IPS-20b (cell line): ENCODE data around the gene RIMS1.
"Not testable (repeated sequence)": the region's sequence is repeated elsewhere in the genome, so short reads cannot be mapped to it uniquely, and the experiment has no call there.

Experiments used
- H3K27ac ChIP-seq: one replicate; pipeline ENCODE4 v1.5.1; 2013; ENCODE audit warnings: low read length
- H3K27me3 ChIP-seq: 2 replicates; pipeline ENCODE4 v1.6.1; 2013; ENCODE audit warnings: mild to moderate bottlenecking, low read length, inconsistent platforms; ENCODE audit not compliant: insufficient read depth
- H3K36me3 ChIP-seq: 2 replicates; pipeline ENCODE4 v1.6.1; 2013; ENCODE audit warnings: low read depth, mild to moderate bottlenecking, inconsistent platforms, low read length, moderate library complexity; ENCODE audit not compliant: insufficient read depth
- H3K4me1 ChIP-seq: 2 replicates; pipeline ENCODE4 v1.6.1; 2013; ENCODE audit warnings: mild to moderate bottlenecking, control low read depth, inconsistent platforms, low read length, moderate library complexity; ENCODE audit not compliant: insufficient read depth
- H3K4me3 ChIP-seq: 2 replicates; pipeline ENCODE4 v1.5.1; 2013; ENCODE audit warnings: mild to moderate bottlenecking, low read length, inconsistent platforms
- H3K9ac ChIP-seq: 2 replicates; pipeline ENCODE4 v1.6.1; 2013; ENCODE audit warnings: low read depth, mild to moderate bottlenecking, inconsistent platforms, low read length, moderate library complexity
- H3K9me3 ChIP-seq: 2 replicates; pipeline ENCODE4 v1.6.1; 2013; ENCODE audit warnings: mild to moderate bottlenecking, low read depth, low read length, inconsistent platforms; ENCODE audit not compliant: insufficient read depth

The RIMS1 gene

DNA sequence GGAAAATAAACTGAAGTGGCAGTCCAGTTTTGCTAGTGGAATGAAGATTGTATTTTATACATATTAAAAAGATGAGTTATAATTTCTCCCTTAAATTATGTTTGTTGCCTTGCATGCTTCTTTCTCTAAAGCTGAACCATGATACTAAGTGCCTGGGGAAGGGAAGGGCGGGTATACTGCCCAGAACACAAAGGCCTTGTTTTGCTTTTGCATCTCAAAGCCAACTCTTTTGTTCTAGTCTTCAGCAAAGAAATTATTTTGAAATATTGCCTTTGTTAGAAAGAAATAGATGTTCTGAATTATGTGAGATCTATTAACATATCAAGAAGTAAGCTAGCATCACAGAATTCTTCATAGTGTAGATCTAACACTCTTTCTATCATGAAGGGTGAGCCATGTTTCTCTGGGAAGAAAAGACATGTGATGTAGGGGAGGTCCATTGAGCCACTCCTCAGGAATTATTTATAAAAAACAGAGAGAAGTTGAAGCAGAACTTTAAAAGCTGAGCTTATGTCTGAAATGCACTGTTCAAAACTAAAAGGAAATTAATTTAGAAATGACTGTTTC is 108.4 kb downstream of the RIMS1 start:
- Histone ChIP-seq H3K27me3 (no peaks in the 10 kb centered on the region), H3K27ac (no peak overlapping the region), H3K4me3 (no peak overlapping the region), H3K4me1 (no peaks in the 10 kb centered on the region), H3K9me3 (no peaks in the 10 kb centered on the region), H3K36me3 (no peaks in the 10 kb centered on the region), H3K9ac (no peak overlapping the region)

DNA sequence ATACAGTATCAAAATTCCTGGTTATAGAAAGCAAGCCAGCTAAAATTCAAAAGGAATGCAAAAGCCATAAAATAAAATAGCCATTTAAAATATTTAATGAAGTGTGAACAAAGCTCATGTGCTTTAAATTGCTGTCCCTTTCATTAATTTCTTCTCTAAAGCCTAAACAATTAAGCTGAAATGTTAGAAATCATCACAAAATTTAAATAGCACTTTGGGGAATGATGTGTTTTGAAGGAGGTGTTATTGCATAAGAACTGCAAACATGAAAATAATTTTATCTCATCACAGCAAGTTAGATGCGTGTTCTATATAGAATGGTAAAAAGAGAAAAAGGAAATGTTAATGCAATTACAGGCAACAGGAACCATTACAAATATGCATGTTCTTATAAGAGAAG is 111.0 kb downstream of the RIMS1 start:
- Histone ChIP-seq H3K9me3 (no peaks in the 10 kb centered on the region), H3K9ac (no peak overlapping the region), H3K27me3 (no peaks in the 10 kb centered on the region), H3K27ac (no peak overlapping the region), H3K4me1 (no peaks in the 10 kb centered on the region), H3K4me3 (no peak overlapping the region), H3K36me3 (no peaks in the 10 kb centered on the region)

- H3K4me3 ChIP-seq = no peak overlapping the region
- no peaks in the 10 kb centered on the region for H3K4me1 ChIP-seq
- H3K27ac ChIP-seq = no peak overlapping the region
- no peak overlapping the region for H3K9ac ChIP-seq
- H3K27me3 ChIP-seq = no peaks in the 10 kb centered on the region
- no peaks in the 10 kb centered on the region for H3K36me3 ChIP-seq
- H3K9me3 ChIP-seq = peaks cover 14% of the 10 kb centered on the region
Measured at GRCh38 chr6:72002415-72002814, 116.1 kb downstream of the RIMS1 start.

DNA sequence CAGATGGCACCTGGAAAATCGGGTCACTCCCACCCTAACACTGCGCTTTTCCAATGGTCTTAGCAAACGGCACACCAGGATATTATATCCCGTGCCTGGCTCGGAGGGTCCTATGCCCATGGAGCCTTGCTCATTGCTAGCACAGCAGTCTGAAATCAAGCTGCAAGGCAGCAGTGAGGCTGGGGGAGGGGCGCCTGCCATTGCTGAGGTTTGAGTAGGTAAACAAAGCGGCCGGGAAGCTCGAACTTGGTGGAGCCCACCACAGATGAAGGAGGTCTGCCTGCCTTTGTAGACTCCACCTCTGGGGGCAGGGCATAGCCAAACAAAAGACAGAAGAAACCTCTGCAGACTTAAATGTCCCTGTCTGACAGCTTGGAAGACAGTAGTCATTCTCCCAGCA is 120.2 kb downstream of the RIMS1 start:
- H3K9ac ChIP-seq, H3K4me3 ChIP-seq, H3K27me3 ChIP-seq, H3K36me3 ChIP-seq, H3K4me1 ChIP-seq, H3K27ac ChIP-seq: not testable (repeated sequence)
- H3K9me3 ChIP-seq = peaks cover 14% of the 10 kb centered on the region

- Histone ChIP-seq H3K36me3 (no peaks in the 10 kb centered on the region), H3K27ac (no peak overlapping the region), H3K27me3 (no peaks in the 10 kb centered on the region), H3K4me3 (no peak overlapping the region), H3K9me3 (no peaks in the 10 kb centered on the region), H3K4me1 (no peaks in the 10 kb centered on the region), H3K9ac (no peak overlapping the region)
Measured at GRCh38 chr6:72022830-72023229, 136.5 kb downstream of the RIMS1 start.

- no peaks in the 10 kb centered on the region for H3K36me3 ChIP-seq
- no peaks in the 10 kb centered on the region for H3K9me3 ChIP-seq
- H3K27me3 ChIP-seq = no peaks in the 10 kb centered on the region
- H3K27ac ChIP-seq = no peak overlapping the region
- H3K9ac ChIP-seq = no peak overlapping the region
- H3K4me3 ChIP-seq = no peak overlapping the region
- no peaks in the 10 kb centered on the region for H3K4me1 ChIP-seq
Measured at GRCh38 chr6:72031471-72031870, 145.1 kb downstream of the RIMS1 start.

DNA sequence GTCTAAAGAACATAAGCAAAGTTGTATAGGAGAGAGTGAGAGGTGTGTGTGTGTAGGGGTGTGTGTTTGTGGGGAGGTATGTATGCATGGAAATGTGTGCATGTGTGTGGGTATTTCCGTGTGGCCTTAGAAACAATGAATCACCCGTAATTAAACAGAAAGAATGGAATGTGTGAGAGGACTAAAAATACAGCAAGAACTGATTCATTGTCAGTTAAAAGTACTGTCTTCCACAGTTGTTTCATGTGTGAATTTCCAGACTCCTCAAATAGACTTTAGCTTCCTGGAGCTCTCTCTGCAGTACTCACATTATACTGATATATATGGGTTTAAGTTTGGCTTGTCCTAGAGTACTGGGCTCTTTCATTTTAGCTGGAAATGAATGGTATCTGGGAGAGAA is 145.7 kb downstream of the RIMS1 start:
- Histone ChIP-seq H3K27me3 (no peaks in the 10 kb centered on the region), H3K4me3 (no peak overlapping the region), H3K4me1 (no peaks in the 10 kb centered on the region), H3K27ac (no peak overlapping the region), H3K9me3 (no peaks in the 10 kb centered on the region), H3K36me3 (no peaks in the 10 kb centered on the region), H3K9ac (no peak overlapping the region)

DNA sequence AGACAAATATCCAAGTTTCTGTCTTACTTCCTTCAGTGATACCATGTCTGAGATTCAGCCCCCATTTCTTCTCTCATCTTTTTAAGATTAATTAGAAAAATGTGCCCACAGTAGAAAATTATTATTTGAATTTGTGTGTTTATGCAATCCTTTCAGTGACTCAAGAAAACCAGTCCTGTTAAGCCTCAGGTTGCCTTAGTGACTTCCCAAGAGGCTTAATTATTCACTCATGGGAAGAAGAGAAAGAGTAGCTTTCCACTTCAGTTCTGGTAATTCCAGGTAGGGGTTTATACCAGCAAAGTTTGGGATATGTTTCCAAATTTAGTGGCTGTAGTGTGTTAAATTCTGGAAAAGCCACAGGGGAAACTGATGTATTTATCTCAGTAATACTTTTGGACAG is 149.1 kb downstream of the RIMS1 start:
- H3K4me1 ChIP-seq = peaks cover 3% of the 10 kb centered on the region; the same call in 1 of the 2 replicates
- no peaks in the 10 kb centered on the region for H3K36me3 ChIP-seq
- no peak overlapping the region for H3K9ac ChIP-seq
- no peak overlapping the region for H3K27ac ChIP-seq
- H3K9me3 ChIP-seq = no peaks in the 10 kb centered on the region
- H3K4me3 ChIP-seq = no peak overlapping the region
- no peaks in the 10 kb centered on the region for H3K27me3 ChIP-seq

DNA sequence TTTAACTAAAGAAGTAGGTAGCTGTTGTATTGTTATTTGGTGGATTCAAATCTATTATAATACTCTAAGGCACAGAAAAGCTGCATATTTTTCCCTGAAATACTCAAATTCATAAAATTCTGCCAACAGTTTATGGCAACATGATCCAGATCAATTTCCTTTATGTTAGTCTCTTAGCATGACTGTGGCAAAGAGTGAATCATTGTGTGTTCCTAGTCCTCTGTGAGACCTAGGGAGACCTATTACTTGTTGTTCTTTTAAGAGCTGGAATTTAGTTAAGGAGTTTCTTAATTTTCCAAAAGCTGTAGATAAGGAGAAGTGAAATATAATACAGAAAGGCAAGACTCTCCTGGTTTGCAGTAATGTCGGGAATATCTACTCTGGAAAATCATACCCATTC is 149.6 kb downstream of the RIMS1 start:
- Histone ChIP-seq H3K9me3 (no peaks in the 10 kb centered on the region), H3K9ac (no peak overlapping the region), H3K4me3 (no peak overlapping the region), H3K4me1 (peaks cover 3% of the 10 kb centered on the region; the same call in 1 of the 2 replicates), H3K36me3 (no peaks in the 10 kb centered on the region), H3K27me3 (no peaks in the 10 kb centered on the region), H3K27ac (no peak overlapping the region)

DNA sequence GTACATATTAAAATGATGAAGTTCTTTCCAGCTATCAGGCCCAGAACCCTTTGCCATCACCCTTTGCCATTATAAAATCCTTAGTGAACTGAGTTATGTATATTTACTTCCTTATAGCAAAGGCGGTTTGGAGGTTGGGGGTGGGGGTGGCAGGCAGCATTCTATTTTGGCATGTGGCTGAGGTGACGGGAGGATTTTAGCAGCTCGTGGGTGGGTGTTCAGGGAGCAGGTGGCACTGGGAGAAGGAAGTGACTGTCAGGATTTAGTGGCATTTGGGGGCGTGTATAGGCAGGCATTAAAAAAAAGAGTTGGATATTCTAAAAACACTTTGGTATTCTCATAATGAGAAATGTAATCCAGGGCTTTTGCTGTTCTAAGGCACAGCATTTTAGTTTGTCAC is 150.7 kb downstream of the RIMS1 start:
- Histone ChIP-seq H3K27me3 (no peaks in the 10 kb centered on the region), H3K36me3 (no peaks in the 10 kb centered on the region), H3K9me3 (no peaks in the 10 kb centered on the region), H3K9ac (no peak overlapping the region), H3K4me3 (no peak overlapping the region), H3K4me1 (peaks cover 3% of the 10 kb centered on the region; the same call in 1 of the 2 replicates), H3K27ac (no peak overlapping the region)

- Histone ChIP-seq H3K4me1 (peaks cover 3% of the 10 kb centered on the region; the same call in 1 of the 2 replicates), H3K27me3 (no peaks in the 10 kb centered on the region), H3K4me3 (no peak overlapping the region), H3K9me3 (no peaks in the 10 kb centered on the region), H3K9ac (no peak overlapping the region), H3K36me3 (no peaks in the 10 kb centered on the region), H3K27ac (no peak overlapping the region)
Measured at GRCh38 chr6:72040111-72040510, 153.8 kb downstream of the RIMS1 start.

- no peak overlapping the region for H3K4me3 ChIP-seq
- no peak overlapping the region for H3K27ac ChIP-seq
- no peaks in the 10 kb centered on the region for H3K9me3 ChIP-seq
- peaks cover 3% of the 10 kb centered on the region; the same call in 1 of the 2 replicates for H3K4me1 ChIP-seq
- no peak overlapping the region for H3K9ac ChIP-seq
- H3K27me3 ChIP-seq = no peaks in the 10 kb centered on the region
- no peaks in the 10 kb centered on the region for H3K36me3 ChIP-seq
Measured at GRCh38 chr6:72042088-72042487, 155.7 kb downstream of the RIMS1 start.
